Measurements from ENCODE around the gene FAM83G. TPM values are rescaled to one million over a fixed set of nuclear protein-coding genes. Genes with fewer than 3 reads are reported as not detected.

Gene FAM83G
- total and polyA plus RNA-seq, 2 donors (not counting 3 experiments of a cell fraction or from before 2014, with no cell fraction given): 7.0 to 10.9 TPM

- H2AFZ ChIP-seq (ENCODE audit: low read depth, low read length): no peak overlapping the region
- FAIRE-seq (no peak), DNase-seq (ENCODE audit: low read depth, low spot score) (no peak)
- no peak overlapping the region for H3K27ac ChIP-seq (ENCODE audit: insufficient read depth, low read depth, low read length)
- TF ChIP-seq CTCF (IDR thresholded peaks at IDR 0.05; ENCODE audit: extremely low read depth in 1 of 2, insufficient read depth in 1 of 2, low read depth in 1 of 2, low read length in 2 of 2): no peak
- no peak for TF ChIP-seq FOS (IDR thresholded peaks at IDR 0.05; ENCODE audit: borderline replicate concordance, insufficient read depth, low read length)
- TF ChIP-seq JUN (IDR thresholded peaks at IDR 0.05; ENCODE audit: borderline replicate concordance, insufficient read depth, insufficient read length, low read depth): no peak
- no peak for TF ChIP-seq MYC (IDR thresholded peaks at IDR 0.05; ENCODE audit: low read depth, low read length)
- no peak for TF ChIP-seq POLR2AphosphoS5 (IDR thresholded peaks at IDR 0.05; ENCODE audit: insufficient read depth, low read depth, low read length)
- ChIA-PET CTCF (interaction anchor here (0.6 to 2.7 kb wide), 3 partner anchors 13 to 52 kb away, joined by 3 to 8 read pairs (median 4); no protein-coding TSS in a partner anchor), POLR2A (no interaction called here)
- dilution Hi-C loops (cut with MboI; ENCODE audit: extremely low pct_ligation_motif_present, low sequenced_read_pairs) (no loop called here), intact Hi-C loops (cut with micrococcal nuclease) (no loop called here)
- H3K9me1 ChIP-seq (replicated peaks; ENCODE audit: control insufficient read depth, extremely low read depth, insufficient read depth, low read length): no peaks in the 10 kb centered on the region
- H3K4me3 ChIP-seq (replicated peaks in 1 of 3; ENCODE audit: insufficient read depth in 1 of 3, low read depth in 1 of 3, low read length in 3 of 3): no peak overlapping the region
- H3K36me3 ChIP-seq (ENCODE audit: control insufficient read depth in 2 of 2, extremely low read depth in 1 of 2, insufficient read depth in 2 of 2, low read length in 2 of 2): no peaks in the 10 kb centered on the region
- no peak overlapping the region for H3K9ac ChIP-seq (replicated peaks; ENCODE audit: extremely low read depth, insufficient read depth, low read length)
- no peaks in the 10 kb centered on the region for H3K27me3 ChIP-seq (ENCODE audit: control insufficient read depth in 2 of 2, insufficient read depth in 2 of 2, low read length in 2 of 2)
- no peaks in the 10 kb centered on the region for H3K9me3 ChIP-seq (replicated peaks; ENCODE audit: control insufficient read depth, insufficient read depth, low read length)
- no peak overlapping the region for H3K4me2 ChIP-seq (ENCODE audit: insufficient read depth, low read length)
- H3K79me2 ChIP-seq (ENCODE audit: control insufficient read depth, insufficient read depth, low read length): no peaks in the 10 kb centered on the region
- BruUV-seq (replicated peaks): no TSS peak
- peaks cover 2% of the 10 kb centered on the region for H3K4me1 ChIP-seq (ENCODE audit: control insufficient read depth, extremely low read depth, insufficient read depth, low read length)
- no peaks in the 10 kb centered on the region for H4K20me1 ChIP-seq (replicated peaks; ENCODE audit: control insufficient read depth, extremely low read depth, insufficient read depth, low read length)
These were observed 8.7 kb upstream of the FAM83G start for GRCh38 chr17:19013226-19013625.

Measured in endothelial cell of umbilical vein (primary cell).